22Rv1 (cell line): ENCODE data around the gene THBS3.
"Not testable (repeated sequence)": the region's sequence is repeated elsewhere in the genome, so short reads cannot be mapped to it uniquely, and the experiment has no call there.

ENCODE experiments used
- H3K27ac ChIP-seq: fragments of 450-650 bp; 2 replicates; pipeline ENCODE4 v1.5.1; 2017
- CTCF ChIP-seq: fragments of 450-650 bp; IDR thresholded peaks from 2 replicates; pipeline ENCODE4 v1.5.1; 2017; ENCODE audit warnings: mild to moderate bottlenecking
- ZFX ChIP-seq: fragments of 450-650 bp; IDR thresholded peaks from 2 replicates; pipeline ENCODE4 v1.6.1; 2017; ENCODE audit warnings: antibody characterized with exemption, borderline replicate concordance

The THBS3 gene

GRCh38 chr1:155166051-155166470 lies 41.6 kb downstream of the THBS3 start:
- TF ChIP-seq CTCF (no peak), ZFX (no peak)

GRCh38 chr1:155164625-155165024 lies 43.1 kb downstream of the THBS3 start:
- H3K27ac ChIP-seq = not testable (repeated sequence)

More at GRCh38 chr1:155166051-155166470, 41.6 kb downstream of the THBS3 start:
- H3K27ac ChIP-seq = no peak overlapping the region

GRCh38 chr1:155163785-155164184 lies 43.9 kb downstream of the THBS3 start:
- H3K27ac ChIP-seq = not testable (repeated sequence)

GRCh38 chr1:155162631-155163030 lies 45.1 kb downstream of the THBS3 start:
- H3K27ac ChIP-seq = not testable (repeated sequence)

- TF ChIP-seq CTCF (no peak), ZFX (no peak)
Measured at GRCh38 chr1:155160128-155160527, 47.6 kb downstream of the THBS3 start.

GRCh38 chr1:155158991-155159390 lies 48.7 kb downstream of the THBS3 start:
- H3K27ac ChIP-seq = no peak overlapping the region
- TF ChIP-seq CTCF (no peak), ZFX (no peak)

More at GRCh38 chr1:155160128-155160527, 47.6 kb downstream of the THBS3 start:
- H3K27ac ChIP-seq = no peak overlapping the region

- not testable (repeated sequence) for H3K27ac ChIP-seq
Measured at GRCh38 chr1:155155996-155156643, 51.6 kb downstream of the THBS3 start.
